Skeletal muscle cell (primary cell): ENCODE results near the gene NKAIN2.
"Not testable (repeated sequence)": the region's sequence is repeated elsewhere in the genome, so short reads cannot be mapped to it uniquely, and the experiment has no call there.

Experiments
- DNase-seq: peaks from one replicate; pipeline ENCODE4 v3.0.0-alpha.2; 2010; ENCODE audit warnings: low read depth
- H3K4me3 ChIP-seq: 2 replicates; pipeline ENCODE4 v1.5.1; 2011; ENCODE audit warnings: low read depth, mild to moderate bottlenecking, control low read depth, low read length, moderate library complexity

The NKAIN2 gene

DNA sequence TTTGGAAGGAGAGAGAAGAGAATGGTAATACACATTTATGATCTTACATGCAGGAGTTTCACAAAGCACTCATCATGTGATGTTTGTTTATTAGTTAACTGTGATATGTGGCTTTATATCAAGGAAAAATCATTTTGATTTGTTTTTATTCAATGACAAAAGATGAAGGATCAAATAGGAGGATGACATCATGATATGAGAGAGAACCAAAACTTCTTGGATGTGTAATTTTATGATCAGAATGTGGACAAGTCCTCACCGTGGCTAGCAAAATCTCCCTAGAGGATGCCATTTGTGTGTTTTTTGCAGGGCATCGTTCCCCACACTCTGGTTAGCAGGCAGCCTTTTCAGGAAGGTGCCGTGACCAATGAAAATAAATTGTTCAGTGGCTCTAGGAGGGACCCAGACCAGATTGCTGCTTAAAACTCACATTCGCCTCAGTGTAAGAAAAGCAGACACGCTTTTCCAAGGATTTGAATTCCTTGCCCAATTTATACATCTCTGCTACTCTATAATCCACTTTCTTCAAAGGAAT lies 552.7 kb downstream of the NKAIN2 start:
- no peak for DNase-seq
- H3K4me3 ChIP-seq, result no peak overlapping the region

- no peak overlapping the region for H3K4me3 ChIP-seq
- DNase-seq, result no peak
Observed at GRCh38 chr6:124356811-124357210, 553.1 kb downstream of the NKAIN2 start.

DNA sequence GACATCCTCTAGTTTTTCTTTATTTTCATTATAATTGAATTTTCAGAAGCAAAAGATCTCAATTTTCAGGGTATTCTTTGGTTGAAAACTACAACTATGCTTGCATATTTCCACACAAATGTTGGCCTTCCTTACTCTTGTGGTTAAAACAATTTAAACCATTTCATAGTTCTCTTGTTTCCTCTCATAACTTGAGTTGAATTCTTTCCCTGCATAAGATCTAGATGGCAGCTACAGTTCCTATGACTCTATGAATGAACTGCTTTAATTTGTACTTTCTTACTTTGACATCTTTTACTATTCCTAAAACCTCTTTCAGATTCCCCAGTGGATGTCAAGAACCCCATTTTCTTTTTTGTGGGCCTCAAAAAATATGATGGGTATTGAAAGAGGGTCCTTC lies 564.5 kb downstream of the NKAIN2 start:
- DNase-seq, result no peak
- no peak overlapping the region for H3K4me3 ChIP-seq

DNA sequence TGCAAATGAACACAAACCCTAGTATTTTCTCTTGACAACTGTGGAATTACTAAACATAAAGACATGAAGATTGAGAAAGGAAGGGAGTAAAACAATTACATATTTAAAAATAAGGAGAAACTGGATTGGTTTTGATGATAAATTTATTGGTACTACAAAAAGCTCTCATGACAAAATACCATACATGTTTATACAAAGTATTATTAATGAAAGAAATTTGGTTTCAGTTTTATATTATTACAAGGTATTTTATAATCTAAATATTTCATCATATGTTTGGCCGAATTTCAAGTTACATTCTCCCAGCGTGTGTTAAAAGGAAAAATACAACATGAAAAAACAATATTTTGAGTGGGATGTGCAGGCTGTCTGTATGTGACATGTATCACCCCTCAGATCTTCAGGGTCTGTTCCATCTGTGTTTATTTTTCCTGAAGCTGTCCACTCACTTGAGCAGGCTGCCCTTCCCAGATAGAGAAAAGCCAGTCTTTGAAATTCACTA lies 568.4 kb downstream of the NKAIN2 start:
- no peak for DNase-seq
- H3K4me3 ChIP-seq, result no peak overlapping the region

- H3K4me3 ChIP-seq, result no peak overlapping the region
- DNase-seq, result no peak
Observed at GRCh38 chr6:124373386-124373785, 569.7 kb downstream of the NKAIN2 start.

DNA sequence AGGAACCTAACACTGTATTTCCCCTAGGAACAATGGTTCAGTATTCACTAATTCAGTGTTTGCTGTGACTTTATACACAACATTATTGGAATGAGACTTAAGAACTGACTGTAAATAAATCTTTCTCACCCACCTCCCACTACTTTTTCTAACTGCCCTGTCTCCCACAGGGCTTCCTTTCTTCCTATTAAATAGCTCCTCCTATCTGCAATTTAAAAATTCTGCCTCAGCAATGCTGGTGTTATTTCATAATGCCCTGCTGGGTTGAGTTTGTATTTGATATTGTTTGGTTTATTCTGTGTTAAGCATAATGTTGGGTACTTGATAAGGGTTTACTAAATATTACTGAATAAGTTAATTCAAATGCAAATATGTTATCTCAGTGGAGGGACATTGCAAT lies 585.5 kb downstream of the NKAIN2 start:
- DNase-seq, result no peak
- no peak overlapping the region for H3K4me3 ChIP-seq

GRCh38 chr6:124393536-124393935 lies 589.9 kb downstream of the NKAIN2 start:
- no peak for DNase-seq

GRCh38 chr6:124396361-124396760 lies 592.7 kb downstream of the NKAIN2 start:
- DNase-seq, result no peak
- H3K4me3 ChIP-seq, result no peak overlapping the region

More at GRCh38 chr6:124393536-124393935, 589.9 kb downstream of the NKAIN2 start:
- no peak overlapping the region for H3K4me3 ChIP-seq

DNA sequence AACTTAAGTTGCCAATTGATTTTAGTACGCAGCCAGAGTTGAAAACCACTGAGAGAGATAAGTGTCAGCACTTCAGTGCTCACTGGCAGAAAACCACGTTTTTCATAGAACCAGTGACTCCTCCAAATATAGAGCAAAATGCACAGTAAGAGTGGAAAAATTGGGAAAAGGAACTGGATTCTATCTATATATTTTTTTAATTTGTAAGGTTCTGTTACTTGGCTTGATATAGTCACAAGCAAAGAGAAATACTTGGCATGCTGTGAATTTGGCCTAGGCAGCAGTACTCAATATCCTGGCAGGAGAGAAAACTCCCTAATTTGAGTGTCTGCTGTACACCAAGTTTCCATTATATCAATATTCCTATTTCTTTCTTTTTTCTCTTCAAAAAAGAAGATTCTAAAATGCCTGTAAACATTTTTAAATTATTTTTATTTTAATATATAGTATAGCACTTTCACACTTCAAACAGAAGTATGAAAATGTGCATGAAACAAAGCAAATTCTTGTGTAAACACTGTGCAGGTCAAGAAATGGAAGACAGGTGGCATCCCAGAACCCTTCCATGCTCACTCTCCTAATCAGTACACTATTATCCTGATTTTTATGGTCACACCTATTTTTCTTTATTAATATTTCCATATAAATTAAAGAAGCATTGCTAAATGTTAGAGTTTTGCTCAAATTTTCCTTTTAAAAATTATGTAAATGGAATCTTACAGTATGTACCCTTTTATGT lies 596.8 kb downstream of the NKAIN2 start:
- H3K4me3 ChIP-seq, result no peak overlapping the region
- no peak for DNase-seq

DNA sequence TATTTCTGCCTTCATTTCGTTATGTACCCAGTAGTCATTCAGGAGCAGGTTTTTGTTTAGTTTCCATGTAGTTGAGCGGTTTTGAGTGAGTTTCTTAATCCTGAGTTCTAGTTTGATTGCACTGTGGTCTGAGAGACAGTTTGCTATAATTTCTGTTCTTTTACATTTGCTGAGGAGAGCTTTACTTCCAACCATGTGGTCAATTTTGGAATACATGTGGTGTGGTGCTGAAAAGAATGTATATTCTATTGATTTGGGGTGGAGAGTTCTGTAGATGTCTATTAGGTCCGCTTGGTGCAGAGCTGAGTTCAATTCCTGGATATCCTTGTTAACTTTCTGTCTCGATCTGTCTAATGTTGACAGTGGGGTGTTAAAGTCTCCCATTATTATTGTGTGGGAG lies 606.8 kb downstream of the NKAIN2 start:
- DNase-seq, result not testable (repeated sequence)

DNA sequence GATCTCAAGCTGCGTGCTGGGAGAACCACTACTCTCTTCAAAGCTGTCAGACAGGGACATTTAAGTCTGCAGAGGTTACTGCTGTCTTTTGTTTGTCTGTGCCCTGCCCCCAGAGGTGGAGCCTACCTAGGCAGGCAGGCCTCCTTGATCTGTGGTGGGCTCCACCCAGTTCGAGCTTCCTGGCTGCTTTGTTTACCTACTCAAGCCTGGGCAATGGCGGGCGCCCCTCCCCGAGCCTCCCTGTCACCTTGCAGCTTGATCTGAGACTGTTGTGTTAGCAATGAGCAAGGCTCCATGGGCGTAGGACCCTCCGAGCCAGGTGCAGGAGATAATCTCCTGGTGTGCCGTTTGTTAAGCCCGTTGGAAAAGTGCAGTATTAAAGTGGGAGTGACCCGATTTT lies 609.0 kb downstream of the NKAIN2 start:
- not testable (repeated sequence) for DNase-seq, H3K4me3 ChIP-seq

More for the DNA sequence above, 606.8 kb downstream of the NKAIN2 start:
- not testable (repeated sequence) for H3K4me3 ChIP-seq

DNA sequence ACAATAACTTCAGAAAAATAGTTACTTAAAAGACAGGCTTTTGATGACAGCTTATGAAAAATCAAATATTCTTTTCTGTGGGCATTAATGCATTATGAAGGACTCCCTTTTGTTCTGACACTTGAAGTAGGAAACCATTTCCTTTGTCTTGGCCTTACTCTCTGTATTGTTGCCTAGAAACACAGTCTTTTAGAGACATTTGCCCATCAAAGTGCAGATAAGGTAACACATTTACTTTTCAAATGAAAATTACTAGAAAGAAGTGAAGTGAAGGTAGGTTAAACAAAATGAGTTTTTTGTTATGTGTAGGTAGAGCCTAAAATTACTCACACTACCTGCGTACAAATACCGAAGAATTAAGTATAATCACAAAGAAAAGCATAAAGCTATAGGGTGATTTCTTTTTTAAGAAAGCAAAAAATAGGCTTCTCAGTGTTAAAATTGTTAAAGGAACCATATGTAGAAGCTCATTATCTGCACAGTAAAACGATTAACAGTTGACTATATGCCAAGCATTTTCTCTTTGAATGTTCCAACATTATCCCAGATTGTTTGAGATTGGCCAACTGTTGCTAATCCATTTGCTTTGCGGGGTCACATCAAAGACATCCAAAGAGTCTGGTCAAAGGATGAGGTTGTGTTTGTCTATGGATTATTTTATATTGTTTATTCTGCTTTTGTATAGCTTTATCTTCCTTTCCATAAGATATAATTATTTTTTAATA lies 616.6 kb downstream of the NKAIN2 start:
- no peak for DNase-seq
- H3K4me3 ChIP-seq, result no peak overlapping the region

- no peak overlapping the region for H3K4me3 ChIP-seq
- no peak for DNase-seq
Observed at GRCh38 chr6:124423621-124424020, 620.0 kb downstream of the NKAIN2 start.

DNA sequence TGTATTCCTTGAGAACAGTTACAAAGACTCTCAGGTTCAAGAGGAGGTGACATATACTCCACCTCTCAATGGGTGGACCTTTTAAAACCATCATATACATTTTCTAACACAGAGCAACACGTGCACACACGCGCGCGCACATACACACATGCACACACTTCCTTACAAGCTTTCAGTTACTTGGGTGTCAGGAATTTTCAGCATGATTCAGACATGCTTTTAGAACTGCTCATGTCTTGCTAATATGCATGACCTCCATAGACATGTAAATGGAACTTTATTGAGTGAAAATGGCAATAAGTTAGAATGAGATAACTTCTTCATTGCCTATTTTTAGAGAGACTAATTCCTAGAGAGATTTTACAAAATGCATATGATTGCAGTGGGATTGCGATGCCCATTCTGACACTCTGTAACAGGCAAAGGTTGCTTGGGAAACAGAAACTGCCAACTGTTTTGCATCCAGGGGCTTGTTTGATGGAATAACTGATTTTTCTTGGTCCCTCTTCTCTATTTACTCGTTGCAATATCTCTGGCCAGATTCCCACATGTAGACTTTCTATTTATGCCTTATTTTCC lies 627.2 kb downstream of the NKAIN2 start:
- DNase-seq, result no peak
- H3K4me3 ChIP-seq, result no peak overlapping the region

DNA sequence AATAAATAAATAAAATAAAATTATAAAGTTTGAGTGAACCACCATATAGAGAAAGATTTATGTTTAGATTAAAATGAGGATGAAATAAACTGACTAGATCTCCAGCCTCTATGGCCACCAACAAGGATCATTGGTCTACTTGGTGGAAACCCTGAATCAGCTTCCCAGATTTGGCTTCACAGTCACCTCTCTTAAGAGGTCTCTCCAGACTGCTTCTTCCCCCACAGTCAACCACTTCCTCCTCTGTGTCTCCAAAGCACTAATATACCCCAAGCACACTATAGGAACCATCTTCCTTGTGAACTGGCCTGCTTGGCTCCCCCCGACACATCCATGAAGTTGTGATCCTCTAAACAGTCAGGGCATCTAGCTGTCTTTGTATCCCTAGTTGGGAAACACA lies 629.0 kb downstream of the NKAIN2 start:
- no peak overlapping the region for H3K4me3 ChIP-seq
- DNase-seq, result no peak

- no peak overlapping the region for H3K4me3 ChIP-seq
- no peak for DNase-seq
Observed at GRCh38 chr6:124433387-124434160, 629.9 kb downstream of the NKAIN2 start.

GRCh38 chr6:124434421-124434820 lies 630.8 kb downstream of the NKAIN2 start:
- peak; percentile 15 for DNase-seq

GRCh38 chr6:124436803-124437202 lies 633.1 kb downstream of the NKAIN2 start:
- no peak overlapping the region for H3K4me3 ChIP-seq
- no peak for DNase-seq

More at GRCh38 chr6:124434421-124434820, 630.8 kb downstream of the NKAIN2 start:
- H3K4me3 ChIP-seq, result no peak overlapping the region

DNA sequence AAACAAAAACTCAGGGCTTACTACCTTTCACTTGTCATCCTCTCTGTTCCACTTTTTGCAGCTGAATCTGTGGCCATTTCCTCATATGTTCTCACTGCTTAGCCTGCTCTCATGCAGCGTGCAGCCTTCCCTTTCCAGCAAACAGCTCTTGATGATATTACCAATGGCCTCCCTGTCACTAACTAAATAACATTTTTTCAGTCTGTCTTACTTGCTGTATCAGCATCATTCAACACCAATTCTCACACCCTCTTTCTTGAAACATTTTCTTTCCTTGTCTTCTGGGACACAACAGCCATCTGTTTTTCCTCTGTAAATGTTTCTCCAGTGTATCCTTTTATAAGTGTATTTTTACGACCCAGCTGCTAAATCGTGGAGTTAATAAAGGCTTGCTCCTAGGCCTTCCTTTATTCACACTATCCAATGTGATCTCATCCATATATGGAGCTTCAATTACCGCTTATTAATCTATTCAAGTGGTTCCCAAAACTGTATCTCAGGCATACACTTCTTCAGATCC lies 634.9 kb downstream of the NKAIN2 start:
- no peak overlapping the region for H3K4me3 ChIP-seq
- DNase-seq, result no peak
